ENCODE results near the gene IFT88. TPM values are rescaled to one million over a fixed set of nuclear protein-coding genes. Genes with fewer than 3 reads are reported as not detected.
A peak's percentile ranks its signal among the peaks of the same experiment; 100 is the strongest.

The IFT88 gene
- total and polyA plus RNA-seq, 9 of the 15 experiments (the other 6 are each of a cell fraction or from before 2014, with no cell fraction given) = 8.3 to 13.5 (median 10.0) TPM

DNA sequence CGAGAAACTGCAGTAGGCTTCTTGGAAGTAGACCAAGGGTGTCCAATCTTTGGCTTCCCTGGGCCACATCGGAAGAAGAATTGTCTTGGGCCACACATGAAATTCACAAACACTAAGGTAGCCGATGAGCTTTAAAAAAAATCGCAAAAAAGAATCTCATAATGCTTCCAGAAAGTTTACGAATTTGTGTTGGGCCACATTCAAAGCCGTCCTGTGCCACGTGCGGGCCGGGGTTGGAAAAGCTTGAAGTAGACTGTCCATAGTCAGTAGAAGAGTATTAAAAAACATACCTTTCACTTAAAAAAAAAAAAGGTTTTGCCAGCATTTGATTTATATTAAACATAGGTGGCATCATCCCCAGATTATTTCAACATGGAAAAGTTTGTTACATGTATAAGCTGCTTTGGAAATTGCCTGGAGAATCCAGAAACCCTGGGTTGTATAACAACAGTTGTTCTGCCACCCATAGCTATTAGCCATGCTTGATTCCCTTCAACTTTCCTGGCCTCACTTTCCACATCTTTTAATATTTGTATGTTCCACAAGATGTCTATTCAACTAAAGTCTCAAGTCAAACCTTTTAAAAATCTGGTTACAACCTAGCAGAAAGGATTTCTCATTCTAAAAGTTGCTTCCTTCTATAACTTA, 1.0 kb downstream of the IFT88 start (continued):
- TF ChIP-seq, protein P1, sequence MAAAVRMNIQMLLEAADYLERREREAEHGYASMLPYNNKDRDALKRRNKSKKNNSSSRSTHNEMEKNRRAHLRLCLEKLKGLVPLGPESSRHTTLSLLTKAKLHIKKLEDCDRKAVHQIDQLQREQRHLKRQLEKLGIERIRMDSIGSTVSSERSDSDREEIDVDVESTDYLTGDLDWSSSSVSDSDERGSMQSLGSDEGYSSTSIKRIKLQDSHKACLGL (CRISPR knock-in tag; IDR thresholded peaks at IDR 0.05; ENCODE audit: borderline replicate concordance, poor library complexity, severe bottlenecking) = no peak
- TF ChIP-seq, protein P2, sequence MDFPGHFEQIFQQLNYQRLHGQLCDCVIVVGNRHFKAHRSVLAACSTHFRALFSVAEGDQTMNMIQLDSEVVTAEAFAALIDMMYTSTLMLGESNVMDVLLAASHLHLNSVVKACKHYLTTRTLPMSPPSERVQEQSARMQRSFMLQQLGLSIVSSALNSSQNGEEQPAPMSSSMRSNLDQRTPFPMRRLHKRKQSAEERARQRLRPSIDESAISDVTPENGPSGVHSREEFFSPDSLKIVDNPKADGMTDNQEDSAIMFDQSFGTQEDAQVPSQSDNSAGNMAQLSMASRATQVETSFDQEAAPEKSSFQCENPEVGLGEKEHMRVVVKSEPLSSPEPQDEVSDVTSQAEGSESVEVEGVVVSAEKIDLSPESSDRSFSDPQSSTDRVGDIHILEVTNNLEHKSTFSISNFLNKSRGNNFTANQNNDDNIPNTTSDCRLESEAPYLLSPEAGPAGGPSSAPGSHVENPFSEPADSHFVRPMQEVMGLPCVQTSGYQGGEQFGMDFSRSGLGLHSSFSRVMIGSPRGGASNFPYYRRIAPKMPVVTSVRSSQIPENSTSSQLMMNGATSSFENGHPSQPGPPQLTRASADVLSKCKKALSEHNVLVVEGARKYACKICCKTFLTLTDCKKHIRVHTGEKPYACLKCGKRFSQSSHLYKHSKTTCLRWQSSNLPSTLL (IDR thresholded peaks at IDR 0.05) = no peak
- no peak for TF ChIP-seq RBM14 (IDR thresholded peaks at IDR 0.05; ENCODE audit: borderline replicate concordance, insufficient read depth, low read depth, low read length)
- no peak for TF ChIP-seq BHLHE40 (IDR thresholded peaks at IDR 0.05; ENCODE audit: low read length)
- no peak for TF ChIP-seq SUPT5H (IDR thresholded peaks at IDR 0.05)
- TF ChIP-seq MTA2 (IDR thresholded peaks at IDR 0.05; ENCODE audit: low read depth) = no peak
- TF ChIP-seq, protein P3, sequence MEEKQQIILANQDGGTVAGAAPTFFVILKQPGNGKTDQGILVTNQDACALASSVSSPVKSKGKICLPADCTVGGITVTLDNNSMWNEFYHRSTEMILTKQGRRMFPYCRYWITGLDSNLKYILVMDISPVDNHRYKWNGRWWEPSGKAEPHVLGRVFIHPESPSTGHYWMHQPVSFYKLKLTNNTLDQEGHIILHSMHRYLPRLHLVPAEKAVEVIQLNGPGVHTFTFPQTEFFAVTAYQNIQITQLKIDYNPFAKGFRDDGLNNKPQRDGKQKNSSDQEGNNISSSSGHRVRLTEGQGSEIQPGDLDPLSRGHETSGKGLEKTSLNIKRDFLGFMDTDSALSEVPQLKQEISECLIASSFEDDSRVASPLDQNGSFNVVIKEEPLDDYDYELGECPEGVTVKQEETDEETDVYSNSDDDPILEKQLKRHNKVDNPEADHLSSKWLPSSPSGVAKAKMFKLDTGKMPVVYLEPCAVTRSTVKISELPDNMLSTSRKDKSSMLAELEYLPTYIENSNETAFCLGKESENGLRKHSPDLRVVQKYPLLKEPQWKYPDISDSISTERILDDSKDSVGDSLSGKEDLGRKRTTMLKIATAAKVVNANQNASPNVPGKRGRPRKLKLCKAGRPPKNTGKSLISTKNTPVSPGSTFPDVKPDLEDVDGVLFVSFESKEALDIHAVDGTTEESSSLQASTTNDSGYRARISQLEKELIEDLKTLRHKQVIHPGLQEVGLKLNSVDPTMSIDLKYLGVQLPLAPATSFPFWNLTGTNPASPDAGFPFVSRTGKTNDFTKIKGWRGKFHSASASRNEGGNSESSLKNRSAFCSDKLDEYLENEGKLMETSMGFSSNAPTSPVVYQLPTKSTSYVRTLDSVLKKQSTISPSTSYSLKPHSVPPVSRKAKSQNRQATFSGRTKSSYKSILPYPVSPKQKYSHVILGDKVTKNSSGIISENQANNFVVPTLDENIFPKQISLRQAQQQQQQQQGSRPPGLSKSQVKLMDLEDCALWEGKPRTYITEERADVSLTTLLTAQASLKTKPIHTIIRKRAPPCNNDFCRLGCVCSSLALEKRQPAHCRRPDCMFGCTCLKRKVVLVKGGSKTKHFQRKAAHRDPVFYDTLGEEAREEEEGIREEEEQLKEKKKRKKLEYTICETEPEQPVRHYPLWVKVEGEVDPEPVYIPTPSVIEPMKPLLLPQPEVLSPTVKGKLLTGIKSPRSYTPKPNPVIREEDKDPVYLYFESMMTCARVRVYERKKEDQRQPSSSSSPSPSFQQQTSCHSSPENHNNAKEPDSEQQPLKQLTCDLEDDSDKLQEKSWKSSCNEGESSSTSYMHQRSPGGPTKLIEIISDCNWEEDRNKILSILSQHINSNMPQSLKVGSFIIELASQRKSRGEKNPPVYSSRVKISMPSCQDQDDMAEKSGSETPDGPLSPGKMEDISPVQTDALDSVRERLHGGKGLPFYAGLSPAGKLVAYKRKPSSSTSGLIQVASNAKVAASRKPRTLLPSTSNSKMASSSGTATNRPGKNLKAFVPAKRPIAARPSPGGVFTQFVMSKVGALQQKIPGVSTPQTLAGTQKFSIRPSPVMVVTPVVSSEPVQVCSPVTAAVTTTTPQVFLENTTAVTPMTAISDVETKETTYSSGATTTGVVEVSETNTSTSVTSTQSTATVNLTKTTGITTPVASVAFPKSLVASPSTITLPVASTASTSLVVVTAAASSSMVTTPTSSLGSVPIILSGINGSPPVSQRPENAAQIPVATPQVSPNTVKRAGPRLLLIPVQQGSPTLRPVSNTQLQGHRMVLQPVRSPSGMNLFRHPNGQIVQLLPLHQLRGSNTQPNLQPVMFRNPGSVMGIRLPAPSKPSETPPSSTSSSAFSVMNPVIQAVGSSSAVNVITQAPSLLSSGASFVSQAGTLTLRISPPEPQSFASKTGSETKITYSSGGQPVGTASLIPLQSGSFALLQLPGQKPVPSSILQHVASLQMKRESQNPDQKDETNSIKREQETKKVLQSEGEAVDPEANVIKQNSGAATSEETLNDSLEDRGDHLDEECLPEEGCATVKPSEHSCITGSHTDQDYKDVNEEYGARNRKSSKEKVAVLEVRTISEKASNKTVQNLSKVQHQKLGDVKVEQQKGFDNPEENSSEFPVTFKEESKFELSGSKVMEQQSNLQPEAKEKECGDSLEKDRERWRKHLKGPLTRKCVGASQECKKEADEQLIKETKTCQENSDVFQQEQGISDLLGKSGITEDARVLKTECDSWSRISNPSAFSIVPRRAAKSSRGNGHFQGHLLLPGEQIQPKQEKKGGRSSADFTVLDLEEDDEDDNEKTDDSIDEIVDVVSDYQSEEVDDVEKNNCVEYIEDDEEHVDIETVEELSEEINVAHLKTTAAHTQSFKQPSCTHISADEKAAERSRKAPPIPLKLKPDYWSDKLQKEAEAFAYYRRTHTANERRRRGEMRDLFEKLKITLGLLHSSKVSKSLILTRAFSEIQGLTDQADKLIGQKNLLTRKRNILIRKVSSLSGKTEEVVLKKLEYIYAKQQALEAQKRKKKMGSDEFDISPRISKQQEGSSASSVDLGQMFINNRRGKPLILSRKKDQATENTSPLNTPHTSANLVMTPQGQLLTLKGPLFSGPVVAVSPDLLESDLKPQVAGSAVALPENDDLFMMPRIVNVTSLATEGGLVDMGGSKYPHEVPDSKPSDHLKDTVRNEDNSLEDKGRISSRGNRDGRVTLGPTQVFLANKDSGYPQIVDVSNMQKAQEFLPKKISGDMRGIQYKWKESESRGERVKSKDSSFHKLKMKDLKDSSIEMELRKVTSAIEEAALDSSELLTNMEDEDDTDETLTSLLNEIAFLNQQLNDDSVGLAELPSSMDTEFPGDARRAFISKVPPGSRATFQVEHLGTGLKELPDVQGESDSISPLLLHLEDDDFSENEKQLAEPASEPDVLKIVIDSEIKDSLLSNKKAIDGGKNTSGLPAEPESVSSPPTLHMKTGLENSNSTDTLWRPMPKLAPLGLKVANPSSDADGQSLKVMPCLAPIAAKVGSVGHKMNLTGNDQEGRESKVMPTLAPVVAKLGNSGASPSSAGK (IDR thresholded peaks at IDR 0.05) = peak; percentile 80

Data from K562 (cell line).